Activated CD4-positive, alpha-beta T cell treated with anti-CD3 and anti-CD28 coated beads, Interleukin-2, Interleukin-4, amounts not matched to agents 100 ng/mL and 50 ng/mL, durations not matched to agents 16 hours and 8 hours (primary cell): Measurements from ENCODE around the gene ZNF416.

Experiments used
- DNase-seq: peaks from one replicate; pipeline ENCODE4 v3.0.0-alpha.2; 2020; ENCODE audit warnings: low spot score

The ZNF416 gene

DNA sequence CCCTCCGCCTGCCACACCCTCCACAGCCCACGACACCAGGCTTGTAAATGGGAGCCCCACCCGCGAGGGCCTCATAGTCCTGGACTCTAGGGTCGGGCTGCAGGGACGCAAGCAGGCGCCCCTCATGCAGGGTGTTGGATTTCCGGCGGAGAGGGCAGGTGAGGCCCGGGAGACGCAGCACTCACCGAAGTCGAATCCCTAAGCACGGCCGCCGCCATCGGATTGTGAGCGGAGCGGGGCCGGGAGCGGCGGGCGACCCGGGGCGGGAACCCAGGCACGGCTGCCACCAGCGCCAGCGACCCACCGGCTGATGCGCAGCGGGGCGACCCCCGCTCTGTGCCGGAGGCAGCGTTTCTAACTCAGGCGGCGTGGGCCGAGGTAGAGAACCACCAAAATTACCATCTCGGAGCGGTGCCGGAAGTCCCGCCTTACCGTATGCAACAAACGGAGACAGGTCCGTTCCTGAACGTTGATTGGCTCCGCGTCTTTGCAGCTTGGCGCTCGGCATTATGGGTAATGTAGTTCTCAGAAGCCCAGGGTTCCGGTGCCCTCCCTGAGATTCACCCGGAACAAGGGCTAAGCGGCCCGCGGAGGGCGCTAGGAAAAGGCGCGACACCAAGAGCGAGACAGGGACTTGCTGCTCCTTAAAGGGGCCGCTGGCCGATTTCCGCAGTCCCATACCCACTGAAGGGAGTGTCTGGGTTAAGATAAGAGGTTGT, at the start of gene ZNF416:
ZNF416 (minus strand) TSS at position 425 of the 719 bp plus-strand sequence; CDS start at position 218, 207 bp downstream.
- peak; percentile 97 for DNase-seq

- DNase-seq, result no peak
These were observed 44.4 kb upstream of the ZNF416 start for GRCh38 chr19:57623091-57623490.

DNA sequence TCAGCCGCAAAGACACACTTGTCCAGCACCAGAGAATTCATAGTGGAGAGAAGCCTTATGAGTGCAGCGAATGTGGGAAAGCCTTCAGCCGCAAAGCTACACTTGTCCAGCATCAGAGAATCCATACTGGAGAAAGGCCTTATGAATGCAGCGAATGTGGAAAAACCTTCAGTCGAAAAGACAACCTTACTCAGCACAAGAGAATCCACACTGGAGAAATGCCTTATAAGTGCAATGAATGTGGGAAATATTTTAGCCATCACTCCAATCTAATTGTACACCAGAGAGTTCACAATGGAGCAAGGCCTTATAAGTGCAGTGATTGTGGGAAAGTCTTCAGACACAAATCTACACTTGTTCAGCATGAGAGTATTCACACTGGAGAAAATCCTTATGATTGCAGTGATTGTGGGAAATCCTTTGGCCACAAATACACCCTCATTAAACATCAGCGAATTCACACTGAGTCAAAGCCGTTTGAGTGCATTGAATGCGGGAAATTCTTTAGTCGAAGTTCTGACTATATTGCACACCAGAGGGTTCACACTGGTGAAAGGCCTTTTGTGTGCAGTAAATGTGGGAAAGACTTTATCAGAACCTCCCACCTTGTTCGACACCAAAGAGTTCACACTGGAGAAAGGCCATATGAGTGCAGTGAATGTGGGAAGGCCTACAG, 42.1 kb upstream of the ZNF416 start:
- no peak for DNase-seq

DNA sequence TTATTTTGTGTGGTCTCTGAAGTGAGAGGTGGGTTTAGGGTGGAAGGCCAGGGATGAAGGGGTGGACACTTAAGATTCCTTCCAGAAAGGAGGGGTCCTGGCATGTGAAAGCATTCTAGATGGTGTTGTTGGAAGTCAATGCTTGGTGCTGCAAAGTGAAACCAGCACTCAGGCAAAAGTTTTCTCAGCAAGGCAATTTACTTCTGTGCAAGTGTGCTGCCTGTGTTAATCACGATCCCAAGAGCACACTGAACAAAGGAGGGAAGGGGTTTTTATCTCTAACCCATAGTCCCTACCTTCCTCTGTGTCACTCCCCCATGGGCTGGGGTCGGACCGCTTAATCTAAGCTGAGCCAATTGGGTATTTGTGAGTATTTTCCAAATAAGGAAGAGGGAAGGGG, 36.6 kb upstream of the ZNF416 start:
- DNase-seq, result no peak

- DNase-seq, result peak; percentile 91
These were observed 35.4 kb upstream of the ZNF416 start, which contains the start of gene ZNF134 for GRCh38 chr19:57613941-57614743. TSS of gene ZNF134 (plus strand) at chr19:57614242. CDS start at chr19:57619469, 5,227 bp downstream.

DNA sequence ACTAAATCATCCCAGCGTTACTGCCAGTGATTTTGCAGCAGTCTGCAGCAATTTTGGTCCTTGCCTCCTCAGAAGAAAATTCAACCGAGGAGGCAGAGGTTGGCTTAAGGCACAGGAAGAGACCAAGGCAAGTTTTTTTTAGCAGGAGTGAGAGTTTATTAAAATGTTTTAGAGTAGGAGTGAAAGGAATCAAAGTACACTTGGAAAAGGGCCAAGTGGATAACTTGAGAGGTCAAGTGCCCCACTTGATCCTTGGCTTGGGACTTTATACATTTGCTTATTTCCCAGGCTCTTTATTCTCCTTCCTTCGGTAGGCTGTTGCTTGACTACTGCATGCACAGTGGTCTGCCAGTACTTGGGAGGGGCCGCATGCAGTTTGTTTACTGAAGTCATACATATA, 32.4 kb upstream of the ZNF416 start:
- no peak for DNase-seq

DNA sequence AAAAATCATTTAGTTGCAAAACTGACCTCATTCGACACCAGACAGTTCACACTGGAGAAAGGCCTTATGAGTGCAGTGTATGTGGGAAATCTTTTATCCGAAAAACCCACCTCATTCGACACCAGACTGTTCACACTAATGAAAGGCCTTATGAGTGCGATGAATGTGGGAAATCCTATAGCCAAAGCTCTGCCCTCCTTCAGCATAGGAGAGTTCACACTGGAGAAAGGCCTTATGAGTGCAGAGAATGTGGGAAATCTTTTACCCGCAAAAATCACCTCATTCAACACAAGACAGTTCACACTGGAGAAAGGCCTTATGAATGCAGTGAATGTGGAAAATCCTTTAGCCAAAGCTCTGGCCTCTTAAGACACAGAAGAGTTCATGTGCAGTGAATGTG, 28.2 kb upstream of the ZNF416 start:
- DNase-seq, result no peak

DNA sequence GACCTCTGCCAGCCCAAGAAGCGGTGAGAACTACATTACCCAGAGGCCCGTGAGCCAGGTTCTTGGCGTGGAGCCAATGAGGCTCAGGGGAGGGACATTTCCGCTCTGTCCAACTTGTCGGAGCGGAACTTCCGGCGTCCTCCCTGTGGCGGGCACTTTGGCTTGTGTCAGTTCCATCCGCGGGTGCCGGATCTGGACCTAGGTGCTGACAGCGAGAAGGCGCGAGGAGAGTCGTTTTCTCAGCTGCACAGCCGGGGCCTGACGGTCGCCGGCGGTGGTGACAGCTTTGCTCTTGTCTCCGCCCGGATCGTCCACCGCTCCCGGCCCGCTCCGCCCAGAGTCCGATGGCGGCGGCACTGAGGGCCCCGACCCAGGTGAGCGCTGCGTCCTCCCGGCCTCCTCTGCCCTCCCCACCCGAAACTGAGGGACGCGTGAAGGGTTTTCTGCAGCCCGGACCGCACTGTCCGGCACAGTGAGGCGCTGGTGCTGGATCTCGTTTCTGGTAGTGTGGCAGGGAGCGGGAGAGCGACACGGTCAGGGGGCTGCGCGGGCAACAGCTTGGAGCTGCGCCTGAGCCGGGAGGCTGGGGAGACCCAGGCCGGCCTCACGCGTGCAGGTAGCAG, 21.2 kb upstream of the ZNF416 start, which contains the start of gene ZNF530:
ZNF530 (plus strand) TSS at position 125 of the 623 bp plus-strand sequence. CDS start 4,461 bp downstream, outside the sequence.
- DNase-seq, result peak; percentile 88

DNA sequence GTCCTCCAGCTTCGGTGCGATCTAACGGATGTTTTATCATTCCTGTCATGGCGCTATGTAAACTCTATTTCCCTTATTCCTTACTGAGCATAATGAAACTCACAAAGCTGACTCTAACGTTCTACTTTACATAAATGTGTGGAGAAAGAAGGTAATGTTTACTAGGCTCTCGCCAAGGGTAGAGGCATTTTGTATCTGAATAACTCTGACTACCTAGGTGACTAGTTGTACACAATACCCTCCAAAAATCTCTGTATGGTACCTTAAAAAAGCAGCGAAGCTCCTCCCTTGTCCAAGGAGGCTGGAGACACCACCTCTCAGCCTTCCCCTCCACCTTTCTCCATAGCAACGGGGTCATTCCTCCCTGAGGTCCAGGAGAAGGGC, 20.7 kb upstream of the ZNF416 start:
- no peak for DNase-seq

DNA sequence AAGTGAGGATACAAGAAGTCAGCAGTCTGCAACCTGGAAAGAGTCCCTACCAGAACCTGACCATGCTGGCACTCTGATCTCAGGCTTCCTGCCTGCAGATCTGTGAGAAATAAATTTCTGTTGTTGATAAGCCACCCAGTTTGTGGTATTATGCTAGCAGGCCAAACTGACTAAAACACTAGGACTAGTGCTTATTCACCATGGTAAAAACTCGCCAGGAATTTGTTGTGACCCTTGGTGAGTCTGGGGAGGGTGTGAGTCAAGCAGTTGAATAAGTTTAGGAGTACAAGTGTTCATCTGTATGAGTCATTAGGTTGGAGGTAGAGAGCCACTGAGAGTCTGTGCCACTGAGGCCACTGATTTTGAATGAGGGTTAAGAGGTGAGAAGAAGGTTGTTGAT, 8.8 kb upstream of the ZNF416 start:
- DNase-seq, result no peak

GRCh38 chr19:57583521-57584416, 5.1 kb upstream of the ZNF416 start, which contains the start of gene ZIK1:
TSS of gene ZIK1 (plus strand) at chr19:57584145. CDS start at chr19:57584357, 212 bp downstream.
- DNase-seq, result peak; percentile 72

DNA sequence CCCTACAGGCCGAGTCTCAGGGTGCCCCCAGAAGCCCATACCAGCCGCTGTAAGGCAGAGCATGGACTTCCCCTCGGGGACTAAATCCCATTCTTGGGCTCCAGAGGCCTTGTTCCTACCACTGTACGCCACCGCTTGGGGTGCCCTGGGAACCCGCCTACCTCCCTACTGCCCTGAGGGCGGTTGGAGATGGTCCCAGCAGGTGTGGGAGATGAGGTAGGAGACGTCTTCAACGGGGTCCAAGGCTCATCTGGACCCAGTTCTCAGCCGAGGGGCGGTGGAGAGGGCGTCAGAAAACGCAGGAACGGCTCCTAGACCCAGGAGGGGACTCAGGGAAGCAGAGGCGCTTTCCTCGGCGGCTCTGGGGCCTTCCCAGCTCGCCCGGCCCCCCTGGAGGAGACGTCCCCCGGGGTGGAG, 4.4 kb upstream of the ZNF416 start:
- no peak for DNase-seq

- DNase-seq, result no peak
These were observed 2.0 kb downstream of the ZNF416 start for GRCh38 chr19:57576661-57577060.

DNA sequence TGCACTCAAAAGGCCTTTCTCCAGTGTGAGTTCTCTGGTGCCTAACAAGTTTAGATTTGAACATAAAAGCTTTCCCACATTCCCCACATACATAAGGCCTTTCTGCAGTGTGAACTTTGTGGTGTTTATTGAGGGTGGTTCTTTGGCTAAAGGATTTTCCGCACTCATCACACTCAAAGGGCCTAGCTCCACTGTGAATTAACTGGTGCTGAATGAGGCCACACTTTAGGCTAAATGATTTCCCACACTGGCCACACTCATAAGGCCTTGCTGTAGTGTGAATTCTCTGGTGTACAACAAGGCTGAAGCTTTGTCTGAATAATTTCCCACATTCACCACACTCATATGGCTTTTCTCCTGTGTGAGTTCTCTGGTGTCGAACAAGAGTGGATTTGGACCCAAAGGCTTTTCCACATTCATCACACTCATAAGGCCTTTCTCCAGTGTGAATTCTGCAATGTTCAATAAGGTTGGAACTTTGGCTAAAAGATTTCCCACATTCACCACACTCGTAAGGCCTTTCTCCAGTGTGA, 6.2 kb downstream of the ZNF416 start:
- DNase-seq, result no peak

- no peak for DNase-seq
These were observed 8.0 kb downstream of the ZNF416 start for GRCh38 chr19:57570707-57571106.

DNA sequence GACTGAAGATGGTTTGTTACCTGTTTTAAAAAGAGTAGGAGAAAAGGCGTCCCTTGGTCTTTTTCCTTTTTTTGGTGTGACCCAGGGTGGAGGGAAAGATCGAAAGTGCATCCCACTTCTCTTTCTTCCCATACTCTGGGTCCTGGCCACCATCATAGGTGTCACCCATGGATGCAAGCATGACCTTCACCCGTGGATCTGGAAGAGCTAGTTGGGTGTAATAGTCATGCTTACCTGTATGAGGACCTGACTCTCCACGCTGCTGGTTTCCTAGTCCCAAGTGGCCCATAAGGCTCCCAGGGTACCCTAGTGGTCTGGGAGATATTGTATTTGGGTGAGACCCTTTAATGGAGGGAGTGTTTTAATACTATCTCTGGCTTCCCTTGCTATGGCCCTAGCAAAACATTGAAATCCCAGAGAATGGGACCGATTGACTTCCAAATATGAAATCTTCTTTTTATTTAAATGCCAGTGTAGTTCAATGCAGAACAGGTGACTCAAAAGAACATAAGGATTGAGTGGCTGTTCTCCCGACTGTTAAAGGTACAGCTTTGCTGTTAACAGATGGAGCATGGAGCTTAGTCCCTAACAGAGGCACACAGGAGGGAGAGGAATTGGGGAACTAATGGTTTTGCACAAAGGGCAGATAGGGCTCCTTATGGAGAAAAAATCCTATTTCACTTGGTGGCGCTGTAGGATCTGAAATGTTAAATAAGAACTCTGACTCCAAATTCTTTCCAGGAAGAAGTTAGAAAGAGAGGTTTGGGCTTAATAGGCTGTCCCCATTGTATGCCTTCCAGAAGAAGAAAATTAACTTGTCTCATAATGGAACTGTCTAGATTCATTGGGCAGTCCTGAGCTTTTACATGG, 12.1 kb downstream of the ZNF416 start:
- no peak for DNase-seq

GRCh38 chr19:57563547-57563946, 15.2 kb downstream of the ZNF416 start:
- DNase-seq, result no peak

GRCh38 chr19:57560049-57560491, 18.6 kb downstream of the ZNF416 start:
- DNase-seq, result no peak

DNA sequence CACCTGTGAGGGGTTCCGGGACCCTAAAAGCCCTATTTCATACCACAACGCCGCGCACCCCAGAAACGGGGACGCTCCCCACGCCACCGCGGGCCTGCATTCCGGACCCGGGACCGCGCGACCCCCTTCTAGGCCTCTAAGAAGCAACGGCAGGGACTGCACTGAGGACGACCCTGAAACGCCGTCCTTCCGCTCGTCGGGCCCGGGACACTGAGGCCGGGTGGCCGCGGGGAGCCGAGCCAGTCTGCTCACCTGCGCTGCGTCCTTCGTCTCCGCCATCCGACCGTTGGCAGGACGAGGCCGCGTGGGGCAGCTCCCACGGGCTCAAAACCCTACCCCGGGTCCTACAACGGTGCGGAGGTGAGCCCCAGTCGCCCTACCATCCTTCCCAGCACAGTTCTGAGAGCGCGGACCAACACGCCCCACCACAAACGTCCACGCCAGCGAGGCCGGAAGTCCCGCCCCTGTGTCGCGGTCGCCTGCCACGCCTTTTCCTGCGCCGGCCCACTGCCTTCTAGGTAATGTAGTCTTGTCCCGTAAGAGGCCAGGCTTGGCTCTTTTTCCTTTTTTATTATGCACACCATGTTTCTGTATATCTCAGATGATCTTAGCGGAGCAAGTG, 19.2 kb downstream of the ZNF416 start, which contains the start of gene ZNF550:
ZNF550 (minus strand) TSS at position 460 of the 622 bp plus-strand sequence; CDS start at position 279, 181 bp downstream.
- peak; percentile 90 for DNase-seq
